IPS-18c (cell line): Measurements from ENCODE around the gene MYH9.

Experiments
- H3K4me3 ChIP-seq: 2 replicates; pipeline ENCODE4 v1.7.0; 2013; ENCODE audit warnings: low read depth, mild to moderate bottlenecking, low read length, moderate library complexity; ENCODE audit not compliant: insufficient read depth
- H3K9me3 ChIP-seq: one replicate; pipeline ENCODE4 v1.6.1; 2013; ENCODE audit warnings: mild to moderate bottlenecking, low read length, moderate library complexity; ENCODE audit not compliant: control insufficient read depth, insufficient read depth

Gene MYH9

GRCh38 chr22:36246718-36247117, 141.0 kb downstream of the MYH9 start:
- H3K4me3 ChIP-seq: no peak overlapping the region

GRCh38 chr22:36245805-36246356, 141.9 kb downstream of the MYH9 start:
- peaks cover 3% of the 10 kb centered on the region for H3K9me3 ChIP-seq
- H3K4me3 ChIP-seq: no peak overlapping the region

More at GRCh38 chr22:36246718-36247117, 141.0 kb downstream of the MYH9 start:
- H3K9me3 ChIP-seq: peaks cover 3% of the 10 kb centered on the region

GRCh38 chr22:36244522-36245391, 143.0 kb downstream of the MYH9 start:
- Histone ChIP-seq H3K4me3 (no peak overlapping the region), H3K9me3 (peaks cover 3% of the 10 kb centered on the region)

- H3K4me3 ChIP-seq: no peak overlapping the region
- peaks cover 3% of the 10 kb centered on the region for H3K9me3 ChIP-seq
These were observed 143.8 kb downstream of the MYH9 start for GRCh38 chr22:36243986-36244385.

GRCh38 chr22:36239401-36240171, 148.2 kb downstream of the MYH9 start, which contains the start of gene APOL2:
APOL2 (minus strand) TSS chr22:36239527; CDS start chr22:36233162, 6,365 bp downstream.
- peak within 1 kb of the TSS; percentile 35 for H3K4me3 ChIP-seq

GRCh38 chr22:36239150-36239400, 148.7 kb downstream of the MYH9 start:
- Histone ChIP-seq H3K9me3 (no peaks in the 10 kb centered on the region), H3K4me3 (peak overlapping the region; percentile 35)

More at GRCh38 chr22:36239401-36240171, 148.2 kb downstream of the MYH9 start, which contains the start of gene APOL2:
- H3K9me3 ChIP-seq: no peaks in the 10 kb centered on the region

- H3K9me3 ChIP-seq: no peaks in the 10 kb centered on the region
- peak overlapping the region; percentile 35 for H3K4me3 ChIP-seq
These were observed 149.2 kb downstream of the MYH9 start for GRCh38 chr22:36238373-36239149.

GRCh38 chr22:36237462-36238372, 150.1 kb downstream of the MYH9 start:
- H3K9me3 ChIP-seq: no peaks in the 10 kb centered on the region
- no peak overlapping the region for H3K4me3 ChIP-seq

- H3K4me3 ChIP-seq: no peak overlapping the region
- H3K9me3 ChIP-seq: no peaks in the 10 kb centered on the region
These were observed 151.1 kb downstream of the MYH9 start for GRCh38 chr22:36236388-36237319.

- Histone ChIP-seq H3K4me3 (no peak overlapping the region), H3K9me3 (no peaks in the 10 kb centered on the region)
These were observed 152.2 kb downstream of the MYH9 start for GRCh38 chr22:36235585-36235984.

- Histone ChIP-seq H3K9me3 (no peaks in the 10 kb centered on the region), H3K4me3 (no peak overlapping the region)
These were observed 152.8 kb downstream of the MYH9 start for GRCh38 chr22:36234919-36235318.

- Histone ChIP-seq H3K4me3 (no peak overlapping the region), H3K9me3 (no peaks in the 10 kb centered on the region)
These were observed 153.6 kb downstream of the MYH9 start for GRCh38 chr22:36234213-36234612.

GRCh38 chr22:36233796-36234195, 154.0 kb downstream of the MYH9 start:
- H3K4me3 ChIP-seq: no peak overlapping the region

GRCh38 chr22:36232715-36233401, 154.9 kb downstream of the MYH9 start:
- Histone ChIP-seq H3K4me3 (no peak overlapping the region), H3K9me3 (no peaks in the 10 kb centered on the region)

More at GRCh38 chr22:36233796-36234195, 154.0 kb downstream of the MYH9 start:
- no peaks in the 10 kb centered on the region for H3K9me3 ChIP-seq
